Fibroblast of lung (primary cell): ENCODE results near the gene NHERF1. TPM values are rescaled to one million over a fixed set of nuclear protein-coding genes. Genes with fewer than 3 reads are reported as not detected.

ENCODE experiments used
- DNase-seq, 2 donors: peaks; one replicate each; pipeline versions ENCODE4 v3.0.0 to v3.0.0-alpha.2; 2010; ENCODE audit warnings: low read depth in 2 of 2
- H2AFZ ChIP-seq: 2 replicates; pipeline ENCODE4 v1.5.1; 2012; ENCODE audit warnings: low read length, control low read depth, inconsistent platforms
- H3K27ac ChIP-seq: 2 replicates; pipeline ENCODE4 v1.5.1; 2011; ENCODE audit warnings: low read length, control low read depth; ENCODE audit not compliant: insufficient read depth
- H3K27me3 ChIP-seq: 2 replicates; pipeline ENCODE4 v1.5.1; 2011; ENCODE audit warnings: mild to moderate bottlenecking, low read length; ENCODE audit not compliant: control insufficient read depth, insufficient read depth
- H3K36me3 ChIP-seq: 2 replicates; pipeline ENCODE4 v1.5.1; 2011; ENCODE audit warnings: low read length; ENCODE audit not compliant: control insufficient read depth, insufficient read depth
- H3K4me1 ChIP-seq: 2 replicates; pipeline ENCODE4 v1.5.1; 2011; ENCODE audit warnings: low read length; ENCODE audit not compliant: control insufficient read depth, insufficient read depth; ENCODE audit errors: extremely low read depth
- H3K4me2 ChIP-seq: 2 replicates; pipeline ENCODE4 v1.5.1; 2011; ENCODE audit warnings: low read length, control low read depth; ENCODE audit not compliant: insufficient read depth; ENCODE audit errors: extremely low read depth
- H3K4me3 ChIP-seq, 4 experiments: fragments of 200-600 bp in 1 of 4; sonication (generic) in 1 of 4; replicated peaks in 1 of 4; 2 replicates each; pipeline ENCODE4 v1.5.1; 2011 to 2016; ENCODE audit warnings: low read length in 4 of 4, low read depth in 3 of 4, mild to moderate bottlenecking in 3 of 4, control low read depth in 2 of 4, inconsistent platforms in 1 of 4, mixed read lengths in 1 of 4; ENCODE audit not compliant: insufficient read depth in 1 of 4; ENCODE audit errors: control extremely low read depth in 1 of 4
- H3K79me2 ChIP-seq: 2 replicates; pipeline ENCODE4 v1.5.1; 2012; ENCODE audit warnings: mild to moderate bottlenecking, low read length, inconsistent platforms; ENCODE audit not compliant: control insufficient read depth, insufficient read depth
- H3K9ac ChIP-seq: 2 replicates; pipeline ENCODE4 v1.5.1; 2011; ENCODE audit warnings: mild to moderate bottlenecking, low read length, control low read depth; ENCODE audit not compliant: insufficient read depth
- H3K9me3 ChIP-seq: 2 replicates; pipeline ENCODE4 v1.5.1; 2012; ENCODE audit warnings: low read depth, low read length; ENCODE audit not compliant: control insufficient read depth, insufficient read depth
- H4K20me1 ChIP-seq: 2 replicates; pipeline ENCODE4 v1.5.1; 2011; ENCODE audit warnings: low read length; ENCODE audit not compliant: control insufficient read depth, insufficient read depth; ENCODE audit errors: extremely low read depth
- EZH2 ChIP-seq: IDR thresholded peaks from 2 replicates; pipeline ENCODE4 v1.5.1; 2012; ENCODE audit warnings: low read length, control low read depth, mild to moderate bottlenecking; ENCODE audit errors: missing control alignments
- polyA plus RNA-seq, 2 donors: library from polyadenylated mRNA; depleted of rRNA in 1 of 2; stranded (reverse) in 1 of 2; unstranded in 1 of 2; fragments of >200 nt; gene quantifications; 2 replicates each; pipeline ENCODE4 v1.2.1, GENCODE V29; 2011 to 2012; ENCODE audit warnings: missing spikeins in 1 of 2
- total RNA-seq: library from RNA; depleted of rRNA; stranded (reverse); fragments of >200 nt; gene quantifications from 2 replicates; pipeline ENCODE4 v1.2.1, GENCODE V29; 2014
- TF ChIP-seq, protein P1 (sequence below), 2 donors: IDR thresholded peaks in 1 of 2; conservative IDR thresholded peaks in 1 of 2; 1 replicate in 1 of 2; 2 replicates in 1 of 2; pipeline ENCODE4 v1.5.1; 2011 to 2012; ENCODE audit warnings: low read length in 2 of 2, control low read depth in 1 of 2, inconsistent platforms in 1 of 2, low read depth in 1 of 2, mild to moderate bottlenecking in 1 of 2

Gene NHERF1
- total and polyA plus RNA-seq, 2 donors (not counting 1 experiment from before 2014, with no cell fraction given): 10.2 to 13.9 TPM

GRCh38 chr17:74746922-74747321 is 1.5 kb upstream of the NHERF1 start:
- Histone ChIP-seq H3K27ac (no peak overlapping the region), H3K36me3 (no peaks in the 10 kb centered on the region), H3K4me2 (no peak overlapping the region), H3K4me1 (peaks cover 9% of the 10 kb centered on the region), H3K27me3 (no peaks in the 10 kb centered on the region), H4K20me1 (no peaks in the 10 kb centered on the region), H2AFZ (no peak overlapping the region), H3K79me2 (peaks cover 3% of the 10 kb centered on the region), H3K9me3 (no peaks in the 10 kb centered on the region), H3K4me3 (no peak overlapping the region), H3K9ac (no peak overlapping the region)
- TF ChIP-seq EZH2: no peak
- TF ChIP-seq, protein P1, sequence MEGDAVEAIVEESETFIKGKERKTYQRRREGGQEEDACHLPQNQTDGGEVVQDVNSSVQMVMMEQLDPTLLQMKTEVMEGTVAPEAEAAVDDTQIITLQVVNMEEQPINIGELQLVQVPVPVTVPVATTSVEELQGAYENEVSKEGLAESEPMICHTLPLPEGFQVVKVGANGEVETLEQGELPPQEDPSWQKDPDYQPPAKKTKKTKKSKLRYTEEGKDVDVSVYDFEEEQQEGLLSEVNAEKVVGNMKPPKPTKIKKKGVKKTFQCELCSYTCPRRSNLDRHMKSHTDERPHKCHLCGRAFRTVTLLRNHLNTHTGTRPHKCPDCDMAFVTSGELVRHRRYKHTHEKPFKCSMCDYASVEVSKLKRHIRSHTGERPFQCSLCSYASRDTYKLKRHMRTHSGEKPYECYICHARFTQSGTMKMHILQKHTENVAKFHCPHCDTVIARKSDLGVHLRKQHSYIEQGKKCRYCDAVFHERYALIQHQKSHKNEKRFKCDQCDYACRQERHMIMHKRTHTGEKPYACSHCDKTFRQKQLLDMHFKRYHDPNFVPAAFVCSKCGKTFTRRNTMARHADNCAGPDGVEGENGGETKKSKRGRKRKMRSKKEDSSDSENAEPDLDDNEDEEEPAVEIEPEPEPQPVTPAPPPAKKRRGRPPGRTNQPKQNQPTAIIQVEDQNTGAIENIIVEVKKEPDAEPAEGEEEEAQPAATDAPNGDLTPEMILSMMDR (conservative IDR thresholded peaks at IDR 0.05 in 1 of 2, IDR thresholded peaks at IDR 0.05 in 1 of 2; ENCODE audit: low read depth in 1 of 2, low read length in 2 of 2): no peak
- no peak for DNase-seq

- Histone ChIP-seq H3K4me2 (peak overlapping the region; percentile 55), H3K4me3 (peak overlapping the region in 3 of 4 experiments; percentile 29 to 54 (median 41)), H3K9ac (peak overlapping the region; percentile 20), H3K9me3 (no peaks in the 10 kb centered on the region), H3K27ac (peak overlapping the region; percentile 5), H2AFZ (no peak overlapping the region), H3K4me1 (peaks cover 9% of the 10 kb centered on the region), H3K79me2 (peaks cover 3% of the 10 kb centered on the region), H4K20me1 (no peaks in the 10 kb centered on the region), H3K36me3 (no peaks in the 10 kb centered on the region), H3K27me3 (no peaks in the 10 kb centered on the region)
- TF ChIP-seq, protein P1 (conservative IDR thresholded peaks at IDR 0.05 in 1 of 2, IDR thresholded peaks at IDR 0.05 in 1 of 2; ENCODE audit: low read depth in 1 of 2, low read length in 2 of 2): no peak
- no peak for TF ChIP-seq EZH2
- DNase-seq: no peak
These were observed 224 bp upstream of the NHERF1 start for GRCh38 chr17:74748279-74748528.

DNA sequence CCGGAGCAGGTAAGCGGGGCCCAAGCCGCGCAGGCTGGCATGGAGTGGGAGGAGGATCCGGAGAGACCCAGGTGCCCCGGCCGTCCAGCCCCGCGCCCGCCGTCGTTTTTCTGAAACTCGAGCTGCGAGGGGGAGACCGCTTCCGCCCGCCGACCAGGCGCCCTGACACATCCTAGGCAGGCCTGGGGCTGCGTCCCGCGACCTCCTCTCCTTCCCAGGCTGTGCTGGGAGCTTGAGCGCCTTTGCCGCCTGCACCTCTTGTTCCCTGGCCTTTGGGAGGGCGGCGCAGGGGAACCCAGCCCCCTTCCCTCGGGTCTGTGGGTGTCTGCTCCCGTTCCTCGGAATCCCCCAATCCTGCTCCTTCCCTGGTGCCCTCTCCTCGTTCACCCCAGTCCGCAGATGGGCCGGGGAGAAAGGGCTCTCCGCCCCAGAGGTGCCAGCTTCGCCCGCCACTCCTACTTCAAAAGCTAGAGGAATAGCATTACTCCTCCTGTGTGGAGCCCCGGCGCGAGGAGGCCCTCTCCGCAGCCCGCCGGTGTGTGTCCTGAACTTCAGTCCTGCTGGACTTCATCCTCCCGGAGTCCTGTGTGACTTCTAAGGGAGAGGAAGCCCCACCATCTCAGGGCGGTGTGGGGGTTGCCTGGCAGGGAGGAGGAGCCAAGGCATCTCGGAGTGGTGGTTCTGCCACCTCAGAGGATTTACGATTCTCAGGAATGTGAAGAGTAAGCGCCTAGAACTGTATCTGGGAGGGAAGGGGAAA is 1.0 kb downstream of the NHERF1 start:
- no peak for TF ChIP-seq EZH2
- TF ChIP-seq, protein P1 (conservative IDR thresholded peaks at IDR 0.05 in 1 of 2, IDR thresholded peaks at IDR 0.05 in 1 of 2; ENCODE audit: low read depth in 1 of 2, low read length in 2 of 2): no peak
- peaks cover 9% of the 10 kb centered on the region for H3K4me1 ChIP-seq
- peak in 1 of 2 donors; percentile 27 for DNase-seq
- no peak overlapping the region for H3K27ac ChIP-seq
- H2AFZ ChIP-seq: no peak overlapping the region
- peak overlapping the region; percentile 84 for H3K4me2 ChIP-seq
- peak overlapping the region; percentile 41 for H3K9ac ChIP-seq
- H3K4me3 ChIP-seq: peak overlapping the region; percentile 57 to 92 (median 84)
- H3K79me2 ChIP-seq: peaks cover 3% of the 10 kb centered on the region
- H3K27me3 ChIP-seq: no peaks in the 10 kb centered on the region
- no peaks in the 10 kb centered on the region for H3K9me3 ChIP-seq
- H3K36me3 ChIP-seq: no peaks in the 10 kb centered on the region
- H4K20me1 ChIP-seq: no peaks in the 10 kb centered on the region
